ENCODE data around the gene DDX10. TPM values are rescaled to one million over a fixed set of nuclear protein-coding genes. Genes with fewer than 3 reads are reported as not detected.

Gene DDX10
- total and polyA plus RNA-seq, 2 of the 8 experiments (the other 6 are each of a cell fraction or from before 2014, with no cell fraction given): 49.2 to 52.2 TPM

DNA sequence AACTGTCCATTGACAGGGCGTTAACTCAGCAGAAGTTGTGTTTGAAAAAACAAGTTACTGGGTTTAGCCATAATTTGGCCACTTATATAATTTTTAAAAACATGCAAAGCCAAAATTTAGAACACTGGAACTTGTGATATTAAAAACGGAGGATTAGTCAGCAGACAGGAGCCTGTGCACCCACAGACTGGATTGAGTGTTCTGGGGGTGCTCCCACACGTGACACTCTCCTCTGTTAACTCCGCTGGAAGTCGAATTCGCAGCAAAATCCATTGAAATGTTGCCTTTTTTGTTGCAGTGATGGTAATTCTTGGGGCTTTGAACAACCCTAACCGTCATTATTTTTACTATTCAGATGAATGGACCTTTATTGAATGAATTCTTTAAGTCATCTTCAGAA is 269.8 kb downstream of the DDX10 start (continued):
- TF ChIP-seq HDAC6 (IDR thresholded peaks at IDR 0.05; ENCODE audit: low read depth, low read length): no peak
- TF ChIP-seq POLR2A (IDR thresholded peaks at IDR 0.05; ENCODE audit: control extremely low read depth in 1 of 2, low read depth in 2 of 2, low read length in 2 of 2): no peak
- no peak for TF ChIP-seq TAF7 (optimal IDR thresholded peaks at IDR 0.05; ENCODE audit: borderline replicate concordance, low read depth, low read length)
- no peak for TF ChIP-seq PHF8 (conservative IDR thresholded peaks at IDR 0.05; ENCODE audit: low read depth, low read length)
- TF ChIP-seq CBX8 (IDR thresholded peaks at IDR 0.05; ENCODE audit: borderline replicate concordance, low read depth, low read length): no peak
- no peak for TF ChIP-seq TEAD4 (IDR thresholded peaks at IDR 0.05; ENCODE audit: low read depth, low read length)
- no peak for TF ChIP-seq CEBPB (IDR thresholded peaks at IDR 0.05; ENCODE audit: low read depth, low read length)
- TF ChIP-seq, protein P1, sequence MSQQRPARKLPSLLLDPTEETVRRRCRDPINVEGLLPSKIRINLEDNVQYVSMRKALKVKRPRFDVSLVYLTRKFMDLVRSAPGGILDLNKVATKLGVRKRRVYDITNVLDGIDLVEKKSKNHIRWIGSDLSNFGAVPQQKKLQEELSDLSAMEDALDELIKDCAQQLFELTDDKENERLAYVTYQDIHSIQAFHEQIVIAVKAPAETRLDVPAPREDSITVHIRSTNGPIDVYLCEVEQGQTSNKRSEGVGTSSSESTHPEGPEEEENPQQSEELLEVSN (IDR thresholded peaks at IDR 0.05): no peak

All from H1 (cell line).